Measurements from ENCODE around the gene UBE4B.

- TF ChIP-seq CTCF (IDR thresholded peaks at IDR 0.05; ENCODE audit: low read length) (no peak), EZH2 (optimal IDR thresholded peaks at IDR 0.05; ENCODE audit: low read depth, low read length) (no peak)
Observed at GRCh38 chr1:10168912-10169514, 136.3 kb downstream of the UBE4B start.

All from MM.1S (cell line).